Activated CD4-positive, alpha-beta T cell treated with anti-CD3 and anti-CD28 coated beads for 4 hours (primary cell): ENCODE data around the gene THAP8.

Experiments
- DNase-seq, 2 donors: peaks; one replicate each; pipeline ENCODE4 v3.0.0-alpha.2; 2020

The THAP8 gene

DNA sequence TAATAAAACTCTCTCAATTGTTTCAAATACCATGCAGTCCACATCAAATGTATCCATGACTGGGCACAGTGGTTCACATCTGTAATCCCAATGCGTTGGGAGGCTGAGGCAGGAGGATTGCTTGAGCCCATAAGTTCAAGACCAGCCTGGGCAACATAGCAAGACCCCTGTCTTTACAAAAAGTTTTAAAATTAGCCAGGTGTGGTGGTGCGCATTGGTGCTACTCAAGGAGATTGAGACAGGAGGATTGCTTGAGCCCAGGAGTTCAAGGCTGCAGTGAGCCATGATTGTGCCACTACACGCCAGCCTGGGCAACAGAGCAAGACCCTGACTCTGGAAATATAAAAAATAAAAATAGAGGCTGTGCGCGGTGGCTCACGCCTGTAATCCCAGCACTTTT lies 26.4 kb downstream of the THAP8 start:
- DNase-seq = no peak

DNA sequence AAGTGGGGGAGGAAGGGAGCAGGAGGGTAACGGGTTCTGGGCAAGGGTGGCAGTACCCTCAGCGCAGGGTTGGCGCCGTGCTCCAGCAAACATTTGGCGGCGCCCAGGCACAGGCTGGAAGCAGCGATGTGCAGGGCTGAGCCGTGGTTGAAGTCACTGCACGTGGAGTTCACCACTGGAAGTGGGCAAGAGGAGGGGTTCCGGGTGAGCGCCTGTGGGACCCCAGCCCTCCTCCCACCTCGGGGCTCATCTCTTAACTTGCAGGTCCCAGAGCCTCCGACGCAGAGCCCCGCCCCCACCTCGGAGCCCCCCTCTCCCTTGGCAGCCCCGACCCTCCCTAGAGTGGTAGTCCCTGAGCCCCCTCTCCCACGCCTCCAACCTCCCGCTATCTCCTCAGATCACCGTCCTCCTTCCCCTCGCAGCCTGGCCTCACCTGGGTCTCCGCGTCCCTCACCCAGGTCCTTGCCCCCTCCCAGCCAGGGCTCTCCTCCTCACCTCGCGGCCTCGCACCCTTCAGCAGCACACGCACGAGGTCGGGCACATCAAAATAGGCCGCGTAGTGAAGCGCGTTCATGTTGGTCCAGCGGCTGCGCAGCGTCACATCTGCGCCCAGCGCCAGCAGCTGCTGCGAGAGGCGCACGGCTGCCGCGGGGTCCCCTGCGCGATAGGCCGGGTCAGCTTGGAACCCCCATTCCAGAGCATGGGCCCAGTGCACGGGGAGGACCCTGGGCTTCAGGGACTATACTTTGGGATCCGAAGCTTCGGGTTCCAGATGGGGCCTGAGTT lies 27.8 kb downstream of the THAP8 start:
- no peak for DNase-seq

DNA sequence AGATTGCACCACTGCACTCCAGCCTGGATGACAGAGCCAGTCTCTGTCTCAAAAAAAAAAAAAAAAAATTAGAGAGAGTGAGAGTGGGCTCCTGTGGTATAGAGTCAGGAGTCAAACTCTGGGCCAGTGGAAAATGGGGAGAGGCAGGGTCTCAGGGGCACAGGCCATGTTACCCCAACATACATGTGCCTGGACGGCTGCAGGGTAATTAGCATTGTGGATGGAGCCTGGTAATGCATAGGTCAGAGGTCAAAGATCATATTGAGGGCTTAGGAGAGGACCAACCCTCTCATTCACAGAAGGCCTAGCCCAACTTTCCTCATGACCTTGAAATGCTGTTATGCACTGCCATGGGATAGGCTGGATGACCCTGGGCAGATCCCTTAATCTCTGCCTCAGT lies 28.5 kb downstream of the THAP8 start:
- DNase-seq = no peak

DNA sequence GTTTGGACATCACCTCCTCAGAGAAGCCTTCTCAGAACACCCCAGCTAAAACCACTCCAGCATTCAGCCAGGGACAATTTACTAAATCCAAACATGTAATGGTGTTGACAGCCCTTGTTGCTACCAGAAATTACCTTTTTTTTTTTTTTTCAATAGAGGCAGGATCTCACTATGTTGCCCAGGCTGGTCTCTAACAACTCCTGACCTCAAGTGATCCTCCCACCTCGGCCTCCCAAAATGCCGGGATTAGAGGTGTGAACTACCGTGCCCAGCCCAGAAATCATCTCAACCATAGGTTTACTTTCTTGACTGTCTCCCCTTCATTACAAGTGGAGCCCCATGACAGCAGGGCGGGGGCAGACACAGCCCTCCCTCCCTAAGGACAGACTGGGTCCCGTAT lies 30.7 kb downstream of the THAP8 start:
- DNase-seq = no peak

DNA sequence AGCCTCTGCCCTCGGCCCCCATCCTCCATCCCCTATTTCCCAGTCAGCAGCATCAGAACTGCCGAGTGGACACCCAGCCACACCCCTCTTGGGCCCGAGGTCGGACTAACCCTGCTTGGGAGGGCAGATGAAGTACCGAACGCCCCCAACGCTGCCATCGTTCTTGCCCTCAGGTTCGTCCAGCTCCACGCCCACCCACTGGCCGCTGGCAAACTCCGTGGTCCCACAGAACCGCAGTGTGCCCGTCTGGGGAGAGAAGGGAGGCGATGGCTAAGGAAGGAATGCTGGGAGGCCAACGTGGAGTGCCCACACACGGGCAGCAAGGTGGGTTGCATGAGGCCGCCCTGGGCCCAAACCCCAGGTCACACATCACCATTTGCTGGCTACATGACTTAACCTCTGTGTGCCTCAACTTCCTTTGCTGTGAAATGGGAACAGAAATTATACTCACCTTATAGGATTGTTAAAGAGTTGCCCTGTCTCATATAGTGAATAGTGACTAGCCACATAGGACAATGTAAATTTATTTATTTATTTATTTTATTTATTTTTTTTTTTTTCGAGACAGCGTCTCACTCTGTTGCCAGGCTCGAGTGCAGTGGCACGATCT lies 34.9 kb downstream of the THAP8 start:
- DNase-seq = no peak

DNA sequence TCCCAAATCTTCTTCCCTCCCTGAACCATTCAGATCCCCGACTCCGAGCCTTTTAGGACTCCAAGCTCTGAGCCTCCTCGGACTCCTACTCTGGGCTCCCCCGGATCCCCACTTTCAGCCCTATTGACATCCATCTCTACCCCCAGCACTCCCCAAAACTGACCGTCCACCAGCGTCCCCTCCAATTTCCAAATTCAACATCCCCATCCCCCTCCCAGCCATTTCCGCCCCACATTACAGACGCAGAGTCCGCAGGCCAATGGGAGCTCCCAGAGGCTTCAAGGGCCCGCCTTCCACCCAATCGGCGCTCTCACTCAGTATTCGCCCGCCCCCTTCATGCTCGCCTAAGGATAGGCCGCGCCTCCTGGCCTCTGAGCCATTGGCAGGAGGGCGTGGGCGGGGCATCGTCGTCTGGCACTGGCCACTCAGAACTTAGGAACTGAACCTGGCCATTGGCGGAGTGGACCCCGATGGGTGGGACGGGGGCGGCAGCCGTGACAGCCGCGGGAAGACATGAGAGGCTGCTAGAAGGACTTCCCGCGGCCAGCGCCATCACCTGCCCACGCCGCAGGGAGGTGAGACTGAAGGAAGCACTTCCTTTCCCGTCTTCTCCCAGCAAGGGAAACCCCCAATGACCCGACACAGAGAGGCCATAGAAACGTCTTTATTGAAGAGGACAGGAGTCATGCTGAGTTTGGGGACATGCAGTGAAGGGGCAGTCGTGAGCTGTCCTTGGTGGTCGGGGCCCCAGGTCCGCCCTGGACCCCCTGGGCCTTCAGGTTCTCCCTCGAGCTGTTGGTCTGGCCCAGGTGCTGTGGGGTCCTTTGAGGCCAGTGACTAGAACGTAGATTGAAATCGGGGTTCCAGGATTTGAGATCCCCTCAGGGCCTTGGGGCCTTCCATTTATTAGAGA lies 39.8 kb downstream of the THAP8 start, which contains the start of gene ALKBH6:
TSS of gene ALKBH6 (minus strand) at position 202 of the 913 bp plus-strand sequence. CDS start 816 bp downstream, outside the sequence.
- DNase-seq = peak; percentile 99 to 100

DNA sequence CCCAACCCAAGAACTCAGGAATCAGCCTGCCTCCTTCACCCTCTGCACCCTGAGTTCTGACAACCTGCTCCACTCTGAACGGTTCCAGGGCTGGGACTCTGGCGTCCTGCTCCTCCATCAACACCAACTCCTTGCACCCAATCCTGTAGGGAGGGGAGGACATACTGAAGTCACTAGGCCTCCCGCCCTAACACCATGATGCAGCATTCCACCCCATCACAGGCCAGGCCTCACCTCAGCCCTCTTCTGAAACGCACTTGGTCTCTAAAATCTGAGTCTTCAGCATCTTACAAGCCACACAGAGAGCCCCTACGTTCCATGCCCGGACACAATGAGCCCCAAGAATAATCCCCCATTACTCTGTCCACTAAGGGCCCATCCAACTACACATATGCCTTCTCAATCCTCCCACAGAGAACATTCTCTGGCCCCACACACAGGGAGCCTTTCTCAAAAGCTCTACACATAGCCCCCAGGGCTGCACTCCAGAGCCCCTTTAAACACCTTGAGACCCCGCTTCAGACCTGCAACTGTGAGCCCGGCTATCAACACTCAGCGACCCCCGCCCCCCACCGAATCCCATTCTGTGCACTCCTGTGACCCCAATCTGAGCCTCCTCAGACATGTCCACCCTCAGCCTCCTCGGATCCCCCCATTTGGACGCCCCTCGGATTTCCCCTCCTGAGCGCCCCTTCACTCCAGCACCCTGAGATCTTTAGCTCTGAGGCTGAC lies 40.6 kb downstream of the THAP8 start:
- no peak for DNase-seq

DNA sequence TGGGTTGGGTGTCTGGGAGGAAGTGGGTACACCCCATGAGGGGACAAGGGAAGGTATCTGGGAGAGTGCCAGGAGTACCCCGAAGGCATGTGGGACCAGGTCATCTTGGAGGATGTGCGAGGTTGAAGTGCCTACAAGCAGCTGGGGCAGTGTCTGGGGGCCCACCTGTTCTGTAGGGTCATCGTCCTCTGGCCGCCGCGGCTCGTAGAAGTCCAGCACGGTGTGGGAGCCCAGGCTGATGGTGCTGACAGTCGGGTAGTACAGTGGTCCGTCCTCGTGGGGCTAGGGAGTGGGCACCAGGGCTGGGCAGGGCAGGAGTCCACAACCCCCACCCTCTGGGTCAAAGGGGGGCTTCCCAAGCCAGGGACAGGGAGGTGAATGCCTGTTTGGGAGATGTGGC lies 43.7 kb downstream of the THAP8 start:
- no peak for DNase-seq

DNA sequence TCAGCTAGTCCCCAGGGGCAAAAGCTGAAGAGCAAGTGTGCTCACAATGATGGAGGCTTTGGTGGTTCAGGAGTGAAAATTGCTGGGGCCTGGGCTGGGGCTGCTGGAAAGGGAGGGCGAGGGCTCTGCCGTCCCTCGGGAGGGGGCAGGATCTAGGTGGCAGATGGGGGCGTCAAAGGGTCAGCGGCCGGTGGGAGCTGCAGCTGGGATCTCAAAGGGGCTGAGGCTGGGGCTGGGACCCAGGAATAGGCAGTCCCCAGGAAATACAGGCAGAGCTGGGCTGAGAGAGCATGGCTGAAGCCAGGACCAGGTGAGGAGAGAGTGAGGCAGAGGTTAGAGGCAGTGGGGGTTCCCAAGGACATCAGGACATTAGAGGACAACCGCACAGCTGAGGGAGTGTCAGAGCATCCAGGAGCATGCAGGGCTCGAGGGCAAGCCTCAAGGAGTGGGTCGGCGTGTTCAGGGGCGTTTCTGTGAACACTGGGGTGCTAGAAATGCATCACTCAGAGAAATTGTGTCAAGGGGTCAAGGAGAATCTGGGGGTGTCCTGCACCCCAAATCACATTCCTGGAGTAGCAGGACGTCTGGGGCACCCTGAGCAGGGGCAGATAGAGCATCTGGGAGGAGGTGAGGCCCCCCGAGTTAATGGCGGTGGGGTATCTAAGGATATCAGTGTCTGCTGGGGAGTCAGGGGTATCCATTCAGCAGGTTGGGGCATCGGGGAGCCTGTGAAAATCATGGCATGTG lies 44.3 kb downstream of the THAP8 start:
- no peak for DNase-seq

DNA sequence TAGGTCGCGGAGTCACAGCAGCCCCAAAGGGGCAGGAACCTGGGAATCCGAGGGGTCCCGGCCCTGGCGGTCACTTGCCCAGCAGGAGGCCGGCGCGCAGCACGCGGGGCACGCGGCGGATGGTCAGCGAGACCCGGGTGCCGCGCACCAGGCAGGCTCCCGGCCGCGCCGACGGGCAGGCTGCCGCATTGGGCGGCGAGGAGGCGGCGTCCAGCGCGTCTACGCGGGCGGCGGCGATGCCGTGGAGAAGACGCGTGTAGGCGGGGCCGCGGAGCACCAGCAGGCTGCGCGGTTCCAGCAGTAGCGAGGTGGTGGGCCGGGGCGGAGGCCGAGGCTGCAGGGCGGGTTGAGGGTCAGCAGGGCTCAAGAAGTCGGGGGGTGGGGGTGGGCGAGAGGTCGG lies 44.9 kb downstream of the THAP8 start:
- DNase-seq = peak; percentile 29 to 40

DNA sequence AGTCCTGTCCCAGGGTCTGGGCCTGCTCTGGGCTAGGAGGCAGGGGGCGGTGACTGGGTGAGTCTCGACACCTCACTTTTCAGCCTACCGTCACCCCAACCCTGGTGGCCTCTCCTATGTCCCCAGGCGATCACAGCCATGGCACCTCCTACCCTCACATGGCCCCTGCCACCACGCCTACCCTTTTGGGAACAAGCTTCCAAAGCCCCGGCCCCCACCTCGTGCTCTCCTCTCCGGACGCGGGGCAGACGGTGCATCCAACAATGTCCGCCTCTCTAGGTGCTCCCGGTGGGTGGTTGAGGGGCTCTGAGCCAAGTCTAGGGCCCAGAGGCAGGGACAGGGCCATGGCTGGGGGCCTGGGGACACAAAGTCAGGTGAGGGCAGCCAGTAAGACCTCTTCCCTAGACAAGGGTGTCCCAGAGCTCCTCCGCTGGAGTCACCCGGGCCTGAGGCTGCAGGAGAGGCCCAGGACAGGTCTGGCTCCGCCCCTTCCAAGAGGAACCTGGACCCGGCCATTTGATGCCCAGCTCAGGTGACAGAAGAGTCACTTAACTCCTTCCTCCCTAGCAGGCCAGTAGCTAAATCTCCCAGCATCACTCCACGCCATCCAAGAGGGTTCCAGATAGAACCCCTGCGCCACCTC lies 45.6 kb downstream of the THAP8 start, which contains the start of gene SYNE4:
TSS of gene SYNE4 (minus strand) at position 478 of the 643 bp plus-strand sequence. CDS start at position 346, 132 bp downstream.
- DNase-seq = no peak

DNA sequence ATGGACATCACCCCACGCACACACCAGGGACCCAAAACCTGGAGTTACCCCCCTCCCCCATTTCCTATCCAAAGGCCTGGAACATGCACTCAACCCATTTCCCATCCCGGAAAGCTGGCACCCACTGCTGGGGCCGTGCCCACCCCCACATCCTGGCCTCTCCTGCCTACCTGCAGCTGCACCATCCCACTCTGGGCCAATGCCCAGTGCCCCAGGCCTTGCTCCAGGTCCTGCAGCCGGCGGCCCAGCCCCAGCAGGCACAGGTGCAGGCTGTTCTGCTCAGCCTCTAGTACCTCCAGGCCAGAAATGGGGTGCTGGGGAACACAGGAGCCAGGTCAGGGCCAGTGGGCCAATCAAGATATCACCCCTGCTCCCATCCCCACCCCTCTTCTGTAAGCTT lies 47.1 kb downstream of the THAP8 start:
- no peak for DNase-seq

DNA sequence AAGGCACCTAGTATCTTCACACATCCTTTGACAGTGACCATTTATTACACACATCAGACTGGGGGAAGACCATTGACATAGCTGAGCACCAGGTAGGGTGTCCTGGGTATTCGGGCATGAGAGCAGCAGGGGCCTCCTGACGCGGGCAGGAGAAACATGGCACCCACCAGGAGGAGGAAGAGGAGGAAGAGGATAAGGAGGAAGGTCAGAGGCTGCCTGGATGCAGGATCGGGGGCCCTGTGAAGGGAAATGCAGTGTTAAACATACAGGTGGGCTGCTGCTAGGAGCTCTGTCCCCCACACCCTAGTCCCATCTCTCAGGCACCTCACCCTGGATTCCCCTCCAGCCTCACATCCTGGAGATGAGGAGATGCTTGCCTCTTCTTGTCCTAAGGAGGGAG lies 50.8 kb downstream of the THAP8 start:
- DNase-seq = no peak

DNA sequence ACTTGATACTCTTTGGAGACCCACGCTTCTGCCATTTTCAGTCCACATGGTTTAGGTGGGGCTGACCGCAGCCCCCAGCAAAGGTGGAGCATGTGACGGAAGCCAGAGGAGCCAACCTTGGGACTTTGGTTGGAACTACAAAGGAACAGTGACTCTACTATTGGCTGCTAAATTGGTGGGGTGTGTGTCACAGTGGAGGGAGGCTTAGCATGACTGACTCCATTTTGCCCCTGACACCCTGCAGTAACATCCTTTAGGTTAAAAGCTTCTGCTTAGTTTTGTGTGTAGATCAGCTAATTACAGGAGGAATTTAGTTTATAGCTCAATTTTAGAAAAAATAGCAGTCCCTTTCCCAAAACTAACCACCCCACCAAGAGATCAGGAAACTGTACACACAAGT lies 52.5 kb downstream of the THAP8 start:
- DNase-seq = no peak

DNA sequence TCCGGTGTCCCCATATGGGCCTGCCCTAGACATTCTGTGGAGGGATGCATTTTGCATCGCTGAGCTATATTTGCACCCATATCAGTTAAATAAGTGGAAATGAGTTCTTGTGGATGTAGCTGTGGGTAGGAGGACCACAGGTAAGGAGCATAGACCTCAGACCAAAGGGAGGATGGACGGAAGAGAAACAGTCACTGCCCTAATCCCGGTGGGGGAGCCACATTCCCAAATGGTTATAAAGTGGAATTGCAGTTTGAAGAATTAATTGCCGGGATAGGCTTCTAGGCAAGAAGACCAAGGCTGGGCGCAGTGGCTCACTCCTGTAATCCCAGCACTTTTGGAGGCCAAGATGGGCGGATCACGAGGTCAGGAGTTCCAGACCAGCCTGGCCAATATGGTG lies 57.3 kb downstream of the THAP8 start:
- DNase-seq = no peak

DNA sequence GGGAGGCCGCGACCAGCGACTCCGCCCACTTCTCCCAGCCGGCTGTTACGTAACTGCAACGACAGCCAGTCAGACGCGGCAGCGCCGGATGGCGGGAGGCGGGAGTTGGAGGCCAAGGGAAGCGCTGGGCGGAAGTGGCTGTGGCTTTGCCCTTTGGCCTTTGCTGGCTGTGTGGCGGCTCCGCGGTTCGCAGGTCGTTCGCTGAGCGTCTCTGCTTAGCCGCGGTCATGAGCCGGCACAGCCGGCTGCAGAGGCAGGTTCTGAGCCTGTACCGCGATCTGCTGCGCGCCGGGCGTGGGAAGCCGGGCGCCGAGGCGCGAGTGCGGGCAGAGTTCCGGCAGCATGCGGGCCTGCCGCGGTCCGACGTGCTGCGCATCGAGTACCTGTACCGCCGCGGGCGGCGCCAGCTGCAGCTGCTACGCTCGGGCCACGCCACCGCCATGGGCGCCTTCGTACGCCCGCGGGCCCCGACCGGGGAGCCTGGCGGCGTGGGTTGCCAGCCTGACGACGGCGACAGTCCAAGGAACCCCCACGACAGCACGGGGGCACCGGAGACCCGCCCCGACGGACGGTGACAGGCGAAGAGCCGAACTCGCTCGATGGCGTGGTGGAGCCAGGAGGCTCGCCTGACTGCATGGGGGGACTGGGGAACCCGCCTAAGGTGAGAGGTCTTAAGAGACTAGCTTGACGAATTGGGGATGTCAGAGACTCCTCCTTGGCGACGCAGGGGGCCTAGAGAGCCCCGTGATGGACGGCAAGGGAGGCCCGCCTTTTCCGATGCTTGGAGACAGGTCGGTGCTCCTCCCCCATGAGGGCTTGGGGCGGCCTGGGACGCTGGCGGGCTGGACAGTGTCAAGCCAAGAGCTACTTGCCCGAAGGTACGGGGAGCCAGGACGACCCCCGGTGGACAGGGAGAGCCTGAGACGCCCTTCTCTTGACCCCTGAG lies 58.8 kb downstream of the THAP8 start, which contains the start of gene SDHAF1:
TSS of gene SDHAF1 (plus strand) at position 141 of the 946 bp plus-strand sequence. CDS start at position 228, 87 bp downstream.
- DNase-seq = peak; percentile 93

DNA sequence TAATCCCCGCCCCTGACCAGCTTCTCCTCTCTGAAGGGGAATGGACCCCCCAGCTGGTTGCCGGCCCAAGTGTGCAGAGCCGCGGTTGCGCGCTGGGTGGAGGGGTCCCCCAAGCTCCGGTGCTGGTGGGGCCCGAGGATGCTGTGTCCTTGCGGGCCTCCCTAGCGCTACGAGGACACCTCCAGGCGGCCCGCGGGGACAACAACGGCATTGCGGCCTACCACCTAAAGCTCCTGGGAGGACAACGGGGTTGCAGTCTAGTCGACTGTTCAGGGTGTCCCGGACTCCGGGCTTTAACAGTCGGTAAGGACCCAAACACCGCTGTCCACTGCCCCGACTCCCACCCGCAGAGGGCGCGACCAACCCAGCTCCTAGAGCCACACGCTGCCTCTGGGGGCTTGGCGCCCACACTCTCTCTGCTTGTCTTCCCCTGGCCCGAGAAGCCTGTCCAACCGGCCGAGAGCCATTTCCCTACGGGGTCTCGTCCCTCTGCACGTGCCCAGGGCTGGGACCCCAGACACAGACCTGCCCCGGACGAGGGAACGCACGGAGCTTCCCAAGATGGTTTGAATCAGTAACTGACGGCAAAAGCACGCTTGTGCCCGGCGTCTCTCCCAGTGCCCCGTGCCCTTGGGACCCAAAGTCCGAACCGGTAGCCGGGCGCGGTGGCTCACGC lies 60.0 kb downstream of the THAP8 start:
- no peak for DNase-seq

DNA sequence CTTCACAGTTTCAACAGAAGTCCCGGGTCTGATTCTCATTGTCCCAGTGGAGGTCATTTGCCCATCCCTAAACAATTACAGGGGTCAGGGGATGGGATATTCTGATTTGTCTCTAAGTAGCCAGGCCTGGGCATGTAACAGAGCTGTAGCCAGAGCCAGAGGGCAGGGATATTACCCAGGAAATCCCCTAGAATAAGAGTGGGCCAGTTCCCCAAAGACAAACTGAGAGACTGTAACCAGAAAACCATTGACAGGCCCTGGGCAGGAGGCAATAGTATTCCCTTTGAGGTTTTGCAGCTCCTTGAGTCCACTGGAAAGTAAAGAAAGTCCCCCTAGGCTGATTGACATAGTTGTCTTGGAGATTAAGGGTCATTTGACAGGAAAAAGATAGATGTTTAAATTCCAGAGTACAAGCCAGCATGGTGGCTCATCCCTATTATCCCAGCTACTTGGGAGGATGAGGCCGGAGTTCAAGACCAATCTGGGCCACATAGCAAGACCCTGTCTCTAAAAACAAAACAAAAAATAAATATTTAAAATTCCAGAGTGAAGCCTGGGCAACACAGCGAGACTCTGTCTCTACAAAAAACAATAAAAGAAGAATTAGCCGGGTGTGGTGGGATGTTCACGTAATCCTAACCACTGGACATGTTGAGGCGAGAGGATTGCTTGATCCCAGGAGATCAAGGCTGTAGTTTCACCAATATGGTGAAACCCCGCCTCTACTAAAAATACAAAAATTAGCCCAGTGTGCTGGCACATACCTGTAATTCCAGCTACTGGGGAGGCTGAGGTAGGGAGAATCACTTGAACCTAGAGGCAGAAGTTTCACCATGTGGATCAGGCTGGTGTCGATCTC lies 60.9 kb downstream of the THAP8 start:
- DNase-seq = no peak
